ENCODE results near the gene ZKSCAN1.
A peak's percentile ranks its signal among the peaks of the same experiment; 100 is the strongest.
"Not testable (repeated sequence)": the region's sequence is repeated elsewhere in the genome, so short reads cannot be mapped to it uniquely, and the experiment has no call there.

Gene ZKSCAN1

DNA sequence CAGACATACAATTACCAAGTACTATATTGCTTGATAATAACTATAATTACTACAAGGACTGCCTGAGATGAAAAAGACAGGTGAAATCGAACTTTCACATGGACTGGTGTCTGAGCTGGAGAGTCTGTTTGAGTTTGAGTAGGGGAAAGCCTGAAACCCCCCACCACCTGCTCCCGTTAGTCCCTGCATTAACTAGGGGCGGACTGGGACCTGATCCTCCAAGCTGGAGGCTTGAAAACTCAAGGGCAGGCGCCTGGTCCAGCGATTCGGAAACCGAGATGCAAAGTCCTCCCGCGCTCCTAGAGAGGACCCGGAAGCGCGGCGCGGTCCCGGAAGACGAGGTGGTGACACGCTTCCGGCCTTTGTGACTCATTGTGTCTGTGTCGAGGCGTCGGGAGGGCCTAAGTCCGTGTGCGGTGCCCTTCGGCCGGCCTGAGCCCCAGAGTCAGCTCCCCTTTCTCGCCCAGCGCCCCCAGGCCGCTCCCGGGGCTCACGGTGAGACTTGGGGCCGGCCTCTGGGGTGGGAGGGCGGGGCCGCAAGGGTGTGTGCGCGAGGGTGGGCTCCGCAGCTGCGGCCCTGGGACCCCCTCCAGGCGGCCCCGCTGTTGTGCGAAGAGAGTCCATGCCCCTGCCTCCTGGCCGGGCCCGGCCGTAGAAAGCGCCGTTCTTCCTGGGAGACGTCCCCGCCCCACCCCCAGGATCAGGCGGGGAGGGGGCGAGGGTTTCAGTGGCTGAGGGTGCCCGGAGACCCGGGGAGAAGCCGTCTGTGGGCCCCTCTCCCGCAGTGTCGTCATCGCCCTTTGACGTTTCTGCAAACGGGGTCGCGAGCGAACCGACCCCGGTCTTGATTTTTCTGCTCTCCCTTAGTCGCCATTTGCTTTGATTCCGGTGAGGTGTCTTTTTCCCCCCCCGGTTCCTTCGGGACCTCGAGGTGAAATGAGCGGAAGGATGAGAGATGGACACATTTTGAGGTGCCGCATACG lies at the start of gene ZKSCAN1:
TSS of gene ZKSCAN1 (plus strand) at position 365 of the 983 bp plus-strand sequence. CDS start 7,911 bp downstream, outside the sequence.
- peak; percentile 75 to 88 for DNase-seq

DNA sequence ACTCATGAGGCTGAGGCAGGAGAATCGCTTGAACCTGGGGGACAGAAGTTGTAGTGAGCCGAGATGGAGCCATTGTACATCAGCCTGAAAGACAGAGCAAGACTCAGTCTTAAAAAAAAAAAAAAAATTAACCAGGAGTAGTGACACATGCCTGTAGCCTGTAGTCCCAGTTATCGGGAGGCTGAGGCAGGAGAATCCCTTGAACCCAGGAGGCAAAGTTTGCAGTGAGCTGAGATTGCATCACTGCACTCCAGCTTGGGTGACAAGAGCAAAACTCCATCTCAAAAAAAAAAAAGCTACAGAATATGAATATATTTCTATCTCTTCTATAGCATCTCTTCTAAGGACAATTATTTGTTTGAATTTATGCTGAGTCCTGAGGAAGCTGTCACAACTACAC lies 46.1 kb upstream of the ZKSCAN1 start:
- DNase-seq: no peak

DNA sequence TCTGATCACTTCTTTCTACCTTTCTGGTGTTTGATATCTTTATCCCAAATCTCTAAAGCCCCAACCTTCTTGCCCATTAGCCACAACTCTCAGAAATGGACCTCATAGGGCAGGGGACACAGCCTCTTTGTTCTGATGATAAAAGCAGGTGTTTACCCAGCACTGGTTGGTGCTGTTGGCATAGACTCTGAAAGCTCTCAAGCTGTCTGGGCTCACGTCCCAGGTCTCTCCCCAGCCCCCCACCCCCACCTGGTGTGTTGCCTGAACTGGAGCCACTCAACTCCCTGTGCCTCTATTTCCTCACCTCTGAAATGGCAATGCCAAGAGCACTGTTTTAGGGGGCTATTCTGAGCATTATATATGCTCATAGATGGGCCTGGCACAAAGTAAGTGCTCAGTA lies 45.6 kb upstream of the ZKSCAN1 start:
- not testable (repeated sequence) for DNase-seq

DNA sequence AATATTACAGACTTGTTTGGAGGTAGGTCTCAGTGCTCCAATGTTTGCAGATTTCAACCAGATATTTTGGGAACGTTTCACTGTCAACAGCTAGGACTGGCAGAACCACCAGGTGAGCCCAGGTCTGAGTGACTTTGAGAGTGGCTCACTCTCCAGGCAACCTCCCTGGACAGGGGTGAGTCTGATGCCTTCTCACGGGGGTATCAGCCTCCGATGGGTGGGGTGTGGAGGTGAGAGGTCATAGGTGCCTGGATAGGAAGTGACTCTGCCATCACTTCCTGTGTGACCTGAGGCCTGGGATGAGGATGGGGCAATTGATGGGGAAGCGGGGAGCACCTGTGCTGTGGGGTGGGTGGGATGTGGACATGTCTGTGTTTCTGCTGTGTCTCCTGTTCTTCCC lies 44.2 kb upstream of the ZKSCAN1 start:
- no peak for DNase-seq

DNA sequence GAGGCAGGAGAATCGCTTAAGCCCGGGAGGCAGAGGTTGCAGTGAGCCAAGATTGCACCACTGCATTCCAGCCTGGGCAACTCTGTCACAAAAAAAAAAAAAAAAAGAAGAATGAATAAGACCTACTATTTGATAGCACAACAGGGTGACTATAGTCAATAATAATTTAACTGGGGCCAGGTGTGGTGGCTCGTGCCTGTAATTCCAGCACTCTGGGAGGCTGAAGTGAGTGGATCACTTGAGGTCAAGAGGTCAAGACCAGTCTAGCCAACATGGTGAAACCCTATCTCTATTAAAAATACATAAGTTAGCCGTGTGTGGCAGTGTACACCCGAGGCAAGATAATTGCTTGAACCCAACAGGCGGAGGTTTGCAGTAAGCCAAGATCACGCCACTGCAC lies 41.6 kb upstream of the ZKSCAN1 start:
- DNase-seq: not testable (repeated sequence)

DNA sequence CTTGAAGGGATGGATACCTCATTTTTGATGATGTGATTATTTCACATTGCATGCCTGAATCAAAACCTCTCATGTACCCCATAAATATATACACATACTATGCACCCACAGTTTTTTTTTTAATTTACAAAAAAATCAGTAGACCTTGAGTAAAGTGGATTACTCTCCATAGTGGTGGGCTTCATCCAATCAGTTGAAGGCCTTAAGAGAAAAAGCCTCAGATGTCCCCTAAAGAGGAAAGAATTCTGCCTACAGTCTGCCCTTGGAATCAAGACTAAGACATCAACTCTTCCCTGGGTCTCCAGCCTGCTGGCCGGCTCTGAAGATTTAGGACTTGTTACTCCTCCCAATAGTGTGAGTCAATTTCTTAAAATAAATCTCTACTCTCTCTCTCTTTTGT lies 40.7 kb upstream of the ZKSCAN1 start:
- no peak for DNase-seq

DNA sequence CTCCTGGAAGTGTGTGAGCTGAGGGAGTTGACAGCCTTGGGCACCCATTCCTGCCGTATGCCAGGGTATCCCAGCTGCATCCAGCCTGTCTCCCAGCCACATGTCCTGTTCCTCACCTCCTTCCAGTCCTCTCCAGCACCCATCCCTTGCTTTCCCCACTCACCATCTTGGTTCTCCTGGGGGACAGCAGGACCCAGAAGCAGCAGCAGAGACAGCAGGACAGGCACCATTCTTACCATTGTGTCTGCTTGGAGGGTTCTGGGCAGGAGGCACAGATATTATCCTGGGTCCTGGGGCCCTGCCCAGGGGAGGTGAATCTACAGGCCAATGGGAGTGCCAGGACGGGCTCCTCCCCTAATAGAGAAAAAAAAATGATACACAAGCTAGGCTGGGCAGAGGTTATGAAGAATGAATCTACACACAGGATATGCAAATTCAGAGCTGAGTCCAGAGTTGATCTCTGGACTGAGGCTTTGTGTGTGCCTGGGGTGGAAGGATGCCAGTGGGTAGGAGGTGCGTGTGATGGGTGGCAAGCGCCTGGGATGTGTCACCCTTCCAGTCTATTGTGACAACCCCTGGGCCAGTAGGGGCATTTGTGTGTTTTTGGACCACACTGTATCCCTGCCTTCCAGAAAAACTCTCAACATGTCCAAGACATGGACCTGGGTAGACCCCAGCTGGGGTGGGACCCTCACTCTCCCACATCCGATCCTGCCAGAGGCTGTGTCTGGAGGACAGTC lies 39.4 kb upstream of the ZKSCAN1 start, which contains the start of gene AZGP1:
TSS of gene AZGP1 (minus strand) at position 250 of the 740 bp plus-strand sequence. CDS start at position 239, 11 bp downstream.
- no peak for DNase-seq

DNA sequence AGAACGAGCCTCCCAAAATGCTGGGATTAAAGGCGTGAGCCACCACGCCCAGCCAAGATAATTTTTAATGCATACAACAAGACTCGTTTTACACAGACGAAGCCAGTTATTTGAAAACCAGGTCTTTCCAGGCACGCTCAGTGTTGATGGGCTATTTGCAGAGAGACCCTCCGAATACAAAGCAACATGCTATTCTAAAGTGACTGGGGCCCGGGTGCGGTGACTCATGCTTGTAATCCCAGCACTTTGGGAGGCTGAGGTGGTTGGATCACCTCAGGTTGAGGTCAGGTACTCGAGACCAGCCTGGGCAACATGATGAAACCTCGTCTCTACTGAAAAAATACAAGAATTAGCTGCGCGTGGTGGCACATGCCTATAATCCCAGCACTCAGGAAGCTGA lies 38.8 kb upstream of the ZKSCAN1 start:
- no peak for DNase-seq

DNA sequence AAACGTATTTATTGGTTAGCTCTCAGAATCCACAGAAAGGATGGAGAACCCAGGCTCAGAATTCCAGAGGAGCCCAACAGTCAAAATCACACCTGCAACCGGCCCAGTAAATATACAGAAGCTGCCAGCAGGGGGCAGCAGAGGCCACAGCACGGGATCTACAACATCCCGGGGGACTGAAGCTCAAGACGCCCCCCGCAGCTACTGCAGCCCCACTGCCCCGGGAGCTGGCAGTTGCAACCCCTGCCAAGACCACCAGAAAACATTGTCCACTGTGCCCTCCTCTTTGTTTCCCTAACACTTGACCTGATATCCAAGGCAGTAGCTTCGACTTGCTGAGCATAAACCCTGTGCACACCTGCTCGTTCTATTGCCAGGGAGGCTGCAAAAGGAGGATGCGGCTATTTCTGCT lies 35.6 kb upstream of the ZKSCAN1 start:
- DNase-seq: peak in 1 of 2 experiments; percentile 5

DNA sequence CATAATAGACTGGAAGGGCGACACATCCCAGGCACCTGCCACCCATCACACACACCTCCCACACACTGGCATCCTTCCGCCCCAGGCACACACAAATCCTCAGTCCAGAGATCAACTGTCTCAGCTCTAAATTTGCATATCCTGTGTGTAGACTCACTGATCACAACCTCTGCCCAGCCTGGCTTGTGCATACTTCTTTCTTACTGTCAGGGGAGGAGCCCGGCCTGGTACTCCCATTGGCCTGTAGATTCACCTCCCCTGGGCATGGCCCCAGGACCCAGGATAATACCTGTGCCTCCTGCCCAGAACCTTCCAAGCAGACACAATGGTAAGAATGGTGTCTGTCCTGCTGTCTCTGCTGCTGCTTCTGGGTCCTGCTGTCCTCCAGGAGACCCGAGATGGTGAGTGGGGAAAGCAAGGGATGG lies 34.9 kb upstream of the ZKSCAN1 start:
- not testable (repeated sequence) for DNase-seq

DNA sequence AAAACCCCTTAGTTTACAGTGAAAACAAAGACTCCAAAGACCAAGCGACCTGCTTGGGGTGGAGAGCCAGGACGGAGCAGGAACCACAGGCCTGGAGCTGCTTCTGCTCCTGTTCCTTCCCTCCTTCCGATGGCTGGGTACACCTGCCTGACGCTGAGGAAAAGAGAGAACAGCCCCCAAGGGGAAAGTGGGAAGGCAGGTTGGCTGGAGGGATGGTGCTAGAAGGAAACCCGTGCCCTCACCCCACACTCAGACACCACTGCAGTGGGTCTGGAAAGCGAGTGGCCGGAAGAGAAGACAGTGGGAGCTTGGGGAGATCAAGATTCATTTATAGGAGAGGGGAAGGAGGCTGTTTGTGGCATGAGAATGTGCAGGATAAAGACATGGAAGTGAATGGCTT lies 34.3 kb upstream of the ZKSCAN1 start:
- not testable (repeated sequence) for DNase-seq

DNA sequence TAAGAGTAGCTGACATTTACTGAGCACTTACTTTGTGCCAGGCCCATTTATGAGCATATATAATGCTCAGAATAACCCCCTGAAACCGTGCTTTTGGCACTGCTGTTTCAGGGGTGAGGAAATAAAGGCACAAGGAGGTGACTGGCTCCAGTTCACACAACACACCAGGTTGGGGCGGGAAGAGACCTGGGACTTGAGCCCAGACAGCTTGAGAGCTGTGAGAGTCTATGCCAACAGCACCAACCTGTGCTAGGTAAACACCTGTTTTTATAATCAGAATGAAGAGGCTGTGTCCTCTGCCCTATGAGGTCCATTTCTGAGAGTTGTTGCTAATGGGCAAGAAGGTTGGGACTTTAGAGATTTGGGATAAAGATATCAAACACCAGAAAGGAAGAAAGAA lies 30.8 kb upstream of the ZKSCAN1 start:
- DNase-seq: no peak

DNA sequence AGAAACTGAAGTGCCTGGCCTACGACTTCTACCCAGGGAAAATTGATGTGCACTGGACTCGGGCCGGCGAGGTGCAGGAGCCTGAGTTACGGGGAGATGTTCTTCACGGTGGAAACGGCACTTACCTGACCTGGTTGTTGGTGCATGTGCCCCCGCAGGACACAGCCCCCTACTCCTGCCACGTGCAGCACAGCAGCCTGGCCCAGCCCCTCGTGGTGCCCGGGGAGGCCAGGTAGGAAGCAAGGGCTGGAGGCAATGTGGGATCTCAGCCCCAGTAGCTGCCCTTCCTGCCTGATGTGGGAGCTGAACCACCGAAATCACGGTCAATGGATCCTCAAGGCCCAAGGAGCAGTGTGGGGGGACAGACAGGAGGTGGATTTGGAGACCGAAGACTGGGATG lies 28.1 kb upstream of the ZKSCAN1 start:
- not testable (repeated sequence) for DNase-seq

DNA sequence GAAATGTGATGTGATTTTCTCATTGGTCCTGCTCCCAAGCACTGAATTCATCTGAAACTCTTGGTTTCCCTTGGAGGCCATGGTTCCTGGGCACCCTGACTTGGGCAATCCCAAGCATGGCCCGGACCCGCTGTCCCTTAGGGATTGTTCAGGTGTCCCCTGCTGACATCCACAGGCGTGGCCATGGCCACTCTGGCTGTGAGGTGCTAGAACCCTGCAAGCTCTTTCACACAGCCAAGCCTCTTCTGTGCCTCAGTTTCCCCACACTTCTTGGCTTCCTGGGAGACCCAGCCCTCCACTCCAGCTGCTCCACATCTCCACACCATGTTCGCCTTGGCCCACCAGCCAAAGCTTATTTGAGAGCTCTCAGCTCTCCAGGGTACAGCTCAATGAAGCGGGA lies 27.6 kb upstream of the ZKSCAN1 start:
- DNase-seq: no peak

DNA sequence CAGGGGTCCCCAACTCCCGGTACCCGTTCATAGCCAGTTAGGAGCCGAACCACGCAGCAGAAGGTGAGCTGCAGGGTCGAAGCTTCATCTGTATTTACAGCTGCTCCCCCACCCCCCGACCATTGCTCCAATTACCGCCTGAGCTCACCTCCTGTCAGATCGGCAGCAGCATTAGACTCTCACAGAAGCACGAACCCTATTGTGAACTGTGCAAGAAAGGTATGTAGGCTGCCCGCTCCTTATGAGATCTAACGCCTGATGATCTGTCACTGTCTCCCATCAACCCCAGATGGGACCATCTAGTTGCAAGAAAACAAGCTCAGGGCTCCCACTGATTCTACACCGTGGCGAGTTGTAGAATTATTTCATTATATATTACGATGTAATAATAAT lies 24.9 kb upstream of the ZKSCAN1 start:
- DNase-seq: no peak

DNA sequence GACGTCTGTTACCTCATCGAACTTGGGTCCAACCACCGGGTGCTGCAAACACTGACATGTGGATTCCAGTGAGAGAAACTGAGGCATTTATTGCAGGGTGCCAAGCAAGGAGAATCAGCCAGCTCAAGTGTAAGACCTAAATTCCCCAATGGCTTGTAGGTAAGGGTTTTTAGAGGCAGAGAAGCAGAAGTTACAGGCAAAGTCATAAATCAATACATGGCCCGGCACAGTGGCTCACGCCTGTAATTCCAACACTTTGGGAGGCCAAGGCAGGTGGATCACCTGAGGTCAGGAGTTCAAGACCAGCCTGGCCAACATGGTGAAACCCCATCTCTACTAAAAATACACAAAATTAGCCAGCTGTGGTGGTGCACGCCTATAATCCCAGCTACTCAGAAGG lies 23.9 kb upstream of the ZKSCAN1 start:
- DNase-seq: not testable (repeated sequence)

DNA sequence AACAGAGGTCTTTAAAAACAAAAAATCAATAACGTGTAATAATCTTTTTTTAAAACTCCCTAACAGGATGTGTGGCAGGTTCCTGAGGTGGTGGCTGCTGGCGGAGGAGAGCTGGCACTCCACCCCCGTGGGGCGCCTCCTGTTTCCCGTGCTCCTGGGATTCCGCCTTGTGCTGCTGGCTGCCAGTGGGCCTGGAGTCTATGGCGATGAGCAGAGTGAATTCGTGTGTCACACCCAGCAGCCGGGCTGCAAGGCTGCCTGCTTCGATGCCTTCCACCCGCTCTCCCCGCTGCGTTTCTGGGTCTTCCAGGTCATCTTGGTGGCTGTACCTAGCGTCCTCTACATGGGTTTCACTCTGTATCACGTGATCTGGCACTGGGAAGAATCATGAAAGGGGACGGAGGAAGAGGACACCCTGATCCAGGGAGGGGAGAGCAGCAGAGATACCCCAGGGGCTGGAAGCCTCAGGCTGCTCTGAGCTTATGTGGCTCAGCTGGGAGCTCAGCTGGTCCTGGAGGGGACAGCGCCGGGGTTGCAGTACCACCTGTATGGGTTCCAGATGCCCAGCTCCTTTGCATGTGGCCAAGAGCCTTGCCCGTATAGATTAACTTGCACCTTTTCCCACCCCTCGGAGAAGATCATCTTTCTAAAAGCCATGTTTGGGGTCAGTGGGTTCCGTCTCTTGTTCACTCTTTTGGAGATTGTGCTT lies 22.9 kb upstream of the ZKSCAN1 start:
- DNase-seq: no peak

DNA sequence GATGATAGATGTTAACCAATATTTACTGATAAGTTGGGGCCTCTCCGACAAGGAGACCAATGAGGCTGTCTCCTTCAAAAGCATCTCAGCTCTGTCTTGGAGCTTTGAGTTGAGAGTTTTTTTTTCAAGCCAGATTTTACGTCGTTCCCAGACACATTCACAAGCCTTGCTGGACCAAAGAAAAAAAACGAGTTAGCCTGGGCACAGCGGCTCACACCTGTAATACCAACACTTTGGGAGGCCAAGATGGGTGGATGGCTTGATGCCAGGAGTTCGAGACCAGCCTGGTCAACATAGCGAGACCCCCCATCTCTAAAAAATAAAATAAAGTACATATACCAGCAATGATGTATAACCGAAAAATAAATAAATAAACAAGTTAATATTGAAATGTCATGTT lies 20.6 kb upstream of the ZKSCAN1 start:
- DNase-seq: no peak

DNA sequence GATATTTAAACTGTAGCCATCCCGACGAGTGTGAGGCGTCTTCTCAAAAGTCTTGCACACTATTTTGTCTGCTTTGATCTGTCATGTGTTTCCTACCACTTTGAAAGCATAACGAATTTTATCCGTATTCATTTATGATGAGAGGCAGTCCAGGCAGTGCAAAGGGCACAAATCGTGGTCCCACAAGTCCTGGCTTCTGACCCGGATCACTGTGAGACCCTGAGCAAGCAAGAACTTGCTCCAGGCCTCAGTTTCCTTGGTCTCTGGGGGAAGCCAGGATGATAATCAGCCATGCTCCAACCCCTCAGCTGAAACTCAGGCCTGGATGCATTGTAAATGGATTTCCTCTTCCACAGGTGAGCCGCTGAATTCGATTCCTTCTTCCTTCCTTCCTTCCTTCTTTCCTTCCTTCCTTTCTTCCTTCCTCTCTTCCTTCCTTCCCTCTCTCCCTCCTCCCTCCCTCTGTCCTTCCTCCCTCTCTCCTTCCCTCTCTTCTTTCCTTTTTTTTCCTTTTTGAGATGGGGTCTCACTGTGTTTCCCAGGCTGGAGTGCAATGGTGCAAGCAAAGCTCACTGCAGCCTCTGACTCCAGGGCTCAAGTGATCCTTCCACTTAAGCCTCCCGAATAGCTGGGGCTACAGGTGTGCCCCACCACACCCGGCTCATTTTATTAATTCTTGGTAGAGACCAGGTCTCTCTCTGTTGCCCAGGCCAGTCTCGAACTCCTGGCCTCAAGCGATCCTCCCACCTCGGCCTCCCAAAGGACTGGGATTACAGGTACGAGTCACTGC lies 18.4 kb upstream of the ZKSCAN1 start:
- DNase-seq: no peak

DNA sequence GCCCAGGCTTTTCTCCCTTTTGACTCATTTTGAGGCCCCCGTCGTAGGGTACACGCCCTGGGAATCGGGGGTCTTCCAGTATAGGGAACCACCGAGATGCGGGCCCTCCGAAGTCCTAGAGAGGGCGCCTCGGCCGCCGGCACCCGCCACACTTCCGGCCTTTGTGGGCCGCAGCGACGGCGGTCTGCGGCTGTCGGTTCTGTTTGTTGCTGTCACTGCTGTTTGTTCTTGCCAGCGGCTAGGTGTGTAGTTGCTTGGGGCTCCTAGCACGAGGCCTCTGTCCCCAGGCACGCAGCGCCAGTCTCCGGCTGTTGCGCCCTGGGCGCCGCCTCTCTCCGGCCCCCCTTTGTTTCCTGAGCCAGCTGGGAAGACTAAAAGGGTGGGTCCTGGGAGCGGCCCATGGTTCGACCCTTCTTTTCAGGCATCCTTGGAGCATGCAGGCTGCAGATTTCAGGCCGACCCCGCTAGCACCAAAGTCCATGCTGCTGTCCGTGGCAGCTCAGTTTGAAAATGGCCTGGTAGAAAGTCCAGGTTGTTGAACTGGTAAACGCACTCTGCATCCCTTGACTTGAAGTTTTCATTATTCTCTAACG lies 17.8 kb upstream of the ZKSCAN1 start:
- no peak for DNase-seq

DNA sequence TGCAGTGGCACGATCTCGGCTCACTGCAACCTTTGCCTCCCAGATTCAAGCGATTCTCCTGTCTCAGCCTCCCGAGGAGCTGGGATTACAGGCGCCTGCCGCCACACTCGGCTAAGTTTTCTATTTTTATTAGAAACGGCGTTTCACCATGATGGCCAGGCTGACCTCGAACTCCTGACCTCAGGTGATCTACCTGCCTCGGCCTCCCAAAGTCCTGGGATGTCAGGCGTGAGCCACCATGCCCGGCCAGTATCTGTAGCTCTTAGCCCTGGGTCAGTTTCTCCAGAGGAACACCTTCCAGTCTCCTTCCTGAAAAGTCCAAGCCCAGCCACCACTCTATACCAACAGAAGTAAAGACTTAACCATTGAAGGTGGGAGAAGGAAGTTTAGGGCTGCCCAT lies 15.2 kb upstream of the ZKSCAN1 start:
- DNase-seq: no peak

All from NCI-H187 (cell line).